Mucosa of descending colon (tissue), 3 donors: ENCODE results near the gene ACAT2. TPM values are rescaled to one million over a fixed set of nuclear protein-coding genes. Genes with fewer than 3 reads are reported as not detected.
A peak's percentile ranks its signal among the peaks of the same experiment; 100 is the strongest.

Experiments
- ATAC-seq: fragments of 200-7000 bp; cut with Tn5 transposase; one replicate; pipeline ENCODE4 v1.9.1; 2020; ENCODE audit warnings: mild to moderate bottlenecking, moderate library complexity
- DNase-seq, 3 donors: peaks; one replicate each; pipeline ENCODE4 v3.0.0-alpha.2; 2020
- H3K36me3 ChIP-seq: fragments of 200-600 bp; one replicate; pipeline ENCODE4 v1.8.0; 2021; ENCODE audit warnings: low read depth, mild to moderate bottlenecking
- H3K4me1 ChIP-seq: fragments of 200-600 bp; one replicate; pipeline ENCODE4 v1.8.0; 2021; ENCODE audit warnings: low read depth, mild to moderate bottlenecking
- H3K4me3 ChIP-seq: fragments of 200-600 bp; one replicate; pipeline ENCODE4 v1.8.0; 2021; ENCODE audit warnings: mild to moderate bottlenecking
- H3K9me3 ChIP-seq: fragments of 200-600 bp; one replicate; pipeline ENCODE4 v1.8.0; 2021; ENCODE audit warnings: mild to moderate bottlenecking
- CTCF ChIP-seq: fragments of 200-600 bp; IDR thresholded peaks from one replicate; pipeline ENCODE4 v1.8.0; 2022; ENCODE audit warnings: antibody characterized with exemption, mild to moderate bottlenecking
- intact Hi-C, 2 donors: fragments of 100-400 bp; cut with DNase I in 1 of 2; cut with micrococcal nuclease in 1 of 2; formaldehyde crosslinking; loops; one replicate each; pipeline versions ENCODE4 v1.11.0 to v1.11.1; 2022; cut with DNase I, micrococcal nuclease
- total RNA-seq, 3 donors: library from RNA; stranded (reverse); fragmentation: NEBNext Ultra II Directional in 2 of 3; extraction: Animal tissue kit (Norgen Biotek cat#: 25700) in 2 of 3; gene quantifications; one replicate each; pipeline versions ENCODE4 v1.2.1 to v1.2.4, GENCODE V29; 2021 to 2023
- donor health status: DM: no; HTN: no; CAD: no; lungs with moderate emphysema.
- donor health status: DM: no; HTN: no; CAD: no.
- donor health status: DM: no; HTN: yes; CAD: no.

ACAT2 gene
- total RNA-seq, 3 donors from 2014 or later = 31.3 to 94.1 (median 71.1) TPM

- Histone ChIP-seq H3K4me1 (peaks cover 7% of the 10 kb centered on the region), H3K4me3 (no peak overlapping the region), H3K9me3 (no peaks in the 10 kb centered on the region), H3K36me3 (peaks cover 2% of the 10 kb centered on the region)
- intact Hi-C loops = no loop called here
- no peak for DNase-seq
- no peak for TF ChIP-seq CTCF
- ATAC-seq = no peak
These were observed 3.5 kb upstream of the ACAT2 start for GRCh38 chr6:159758031-159759001.

- H3K4me1 ChIP-seq = peaks cover 7% of the 10 kb centered on the region
- DNase-seq (no peak), ATAC-seq (no peak)
- H3K9me3 ChIP-seq = no peaks in the 10 kb centered on the region
- peaks cover 2% of the 10 kb centered on the region for H3K36me3 ChIP-seq
- TF ChIP-seq CTCF = no peak
- no peak overlapping the region for H3K4me3 ChIP-seq
- intact Hi-C loops = no loop called here
These were observed 2.2 kb upstream of the ACAT2 start for GRCh38 chr6:159759645-159760044.

DNA sequence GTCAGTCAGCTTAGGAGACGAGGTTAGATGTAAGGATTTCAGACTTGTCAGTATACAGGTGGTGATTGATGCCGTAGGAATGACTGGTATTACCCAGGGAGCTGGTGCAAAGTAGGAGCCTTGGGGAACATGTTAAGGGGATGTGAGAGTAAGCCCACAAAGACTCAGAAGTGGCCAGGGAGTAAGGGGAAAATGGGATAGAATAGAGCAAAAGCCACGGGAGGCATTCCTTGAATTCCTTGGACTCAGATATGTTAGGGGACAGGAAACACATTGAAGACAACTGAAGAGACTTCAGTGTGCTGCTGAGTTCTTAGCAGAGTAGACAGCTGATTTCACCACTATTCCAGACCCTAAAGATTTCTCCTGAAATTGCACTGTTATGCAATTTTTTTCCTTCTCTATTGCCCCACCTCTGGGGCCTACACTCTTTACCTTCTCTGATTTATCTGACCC is 1.2 kb upstream of the ACAT2 start:
- Histone ChIP-seq H3K36me3 (peaks cover 2% of the 10 kb centered on the region), H3K4me3 (no peak overlapping the region), H3K4me1 (peaks cover 7% of the 10 kb centered on the region), H3K9me3 (no peaks in the 10 kb centered on the region)
- DNase-seq = no peak
- no peak for TF ChIP-seq CTCF
- no peak for ATAC-seq
- intact Hi-C loops = no loop called here

- intact Hi-C loops = no loop called here
- no peak for TF ChIP-seq CTCF
- no peaks in the 10 kb centered on the region for H3K9me3 ChIP-seq
- H3K36me3 ChIP-seq = no peaks in the 10 kb centered on the region
- H3K4me1 ChIP-seq = peaks cover 7% of the 10 kb centered on the region
- peak; percentile 56 to 69 (median 57) for DNase-seq
- ATAC-seq = no peak
- H3K4me3 ChIP-seq = peak overlapping the region; percentile 80
These were observed 544 bp upstream of the ACAT2 start for GRCh38 chr6:159761129-159761872.

GRCh38 chr6:159762681-159763293 is 942 bp downstream of the ACAT2 start:
- Histone ChIP-seq H3K36me3 (no peaks in the 10 kb centered on the region), H3K4me3 (peak overlapping the region; percentile 80), H3K4me1 (peaks cover 7% of the 10 kb centered on the region), H3K9me3 (no peaks in the 10 kb centered on the region)
- intact Hi-C loops = no loop called here
- ATAC-seq = peak; percentile 33
- peak in 2 of 3 donors; percentile 38 to 77 for DNase-seq
- no peak for TF ChIP-seq CTCF
